ENCODE results near the gene EXOC6.
A peak's percentile ranks its signal among the peaks of the same experiment; 100 is the strongest.

Gene EXOC6

DNA sequence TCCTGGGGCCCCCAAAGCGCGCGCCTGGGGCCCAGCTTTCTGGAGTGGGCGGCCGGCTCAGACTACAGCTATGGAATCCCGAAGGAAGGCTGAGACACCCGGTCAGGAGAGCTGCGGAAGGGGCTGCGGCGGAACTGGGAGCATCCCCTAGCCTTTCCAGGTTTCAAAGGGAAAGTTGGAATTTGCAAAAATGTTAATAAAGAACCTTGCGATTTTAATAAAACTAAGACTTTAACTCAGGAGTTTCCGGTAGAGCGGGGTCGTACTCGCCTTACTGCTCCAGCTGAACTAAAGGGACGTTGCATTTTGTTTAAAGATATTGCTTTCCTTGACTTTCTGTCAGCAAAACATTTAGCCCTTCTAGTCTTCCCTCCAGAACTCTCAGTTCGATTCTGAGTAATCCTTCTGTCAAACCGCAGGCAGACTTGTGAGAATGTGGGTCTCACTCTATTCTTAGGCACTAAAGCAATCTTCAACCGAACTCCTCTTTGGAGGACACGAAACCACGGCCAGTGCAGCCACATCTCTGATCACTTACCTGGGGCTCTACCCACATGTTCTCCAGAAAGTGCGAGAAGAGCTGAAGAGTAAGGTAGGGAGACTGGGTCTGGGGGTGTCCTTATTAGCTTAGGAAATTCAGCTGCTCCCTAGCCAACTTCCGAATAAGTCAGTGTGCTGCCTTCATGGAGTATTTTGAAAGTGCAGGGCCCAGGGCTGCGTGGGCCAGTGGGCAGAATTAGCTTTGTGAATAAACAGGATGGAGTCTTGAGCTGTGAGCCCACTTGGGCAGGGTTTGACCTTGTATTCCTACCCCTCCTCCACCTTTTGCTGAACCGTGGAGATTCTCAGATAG, 227.3 kb downstream of the EXOC6 start:
- DNase-seq (ENCODE audit: low read depth): no peak
- TF ChIP-seq, protein P1, sequence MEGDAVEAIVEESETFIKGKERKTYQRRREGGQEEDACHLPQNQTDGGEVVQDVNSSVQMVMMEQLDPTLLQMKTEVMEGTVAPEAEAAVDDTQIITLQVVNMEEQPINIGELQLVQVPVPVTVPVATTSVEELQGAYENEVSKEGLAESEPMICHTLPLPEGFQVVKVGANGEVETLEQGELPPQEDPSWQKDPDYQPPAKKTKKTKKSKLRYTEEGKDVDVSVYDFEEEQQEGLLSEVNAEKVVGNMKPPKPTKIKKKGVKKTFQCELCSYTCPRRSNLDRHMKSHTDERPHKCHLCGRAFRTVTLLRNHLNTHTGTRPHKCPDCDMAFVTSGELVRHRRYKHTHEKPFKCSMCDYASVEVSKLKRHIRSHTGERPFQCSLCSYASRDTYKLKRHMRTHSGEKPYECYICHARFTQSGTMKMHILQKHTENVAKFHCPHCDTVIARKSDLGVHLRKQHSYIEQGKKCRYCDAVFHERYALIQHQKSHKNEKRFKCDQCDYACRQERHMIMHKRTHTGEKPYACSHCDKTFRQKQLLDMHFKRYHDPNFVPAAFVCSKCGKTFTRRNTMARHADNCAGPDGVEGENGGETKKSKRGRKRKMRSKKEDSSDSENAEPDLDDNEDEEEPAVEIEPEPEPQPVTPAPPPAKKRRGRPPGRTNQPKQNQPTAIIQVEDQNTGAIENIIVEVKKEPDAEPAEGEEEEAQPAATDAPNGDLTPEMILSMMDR (IDR thresholded peaks at IDR 0.05; ENCODE audit: low read depth, low read length, missing control alignments): no peak
- no peak overlapping the region for H3K4me3 ChIP-seq (ENCODE audit: low read depth, low read length)
- in situ Hi-C loops (cut with HindIII; ENCODE audit: low sequenced_read_pairs): no loop called here

DNA sequence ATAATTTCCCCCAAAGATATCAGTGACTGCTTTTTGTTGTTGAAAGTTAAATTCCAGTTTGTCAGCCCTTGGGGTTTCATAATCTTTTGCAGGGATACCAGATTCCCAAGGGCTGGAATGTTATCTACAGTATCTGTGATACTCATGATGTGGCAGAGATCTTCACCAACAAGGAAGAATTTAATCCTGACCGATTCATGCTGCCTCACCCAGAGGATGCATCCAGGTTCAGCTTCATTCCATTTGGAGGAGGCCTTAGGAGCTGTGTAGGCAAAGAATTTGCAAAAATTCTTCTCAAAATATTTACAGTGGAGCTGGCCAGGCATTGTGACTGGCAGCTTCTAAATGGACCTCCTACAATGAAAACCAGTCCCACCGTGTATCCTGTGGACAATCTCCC, 228.6 kb downstream of the EXOC6 start:
- in situ Hi-C loops (cut with HindIII; ENCODE audit: low sequenced_read_pairs): no loop called here
- H3K4me3 ChIP-seq (ENCODE audit: low read depth, low read length): no peak overlapping the region
- DNase-seq (ENCODE audit: low read depth): no peak
- TF ChIP-seq, protein P1 (IDR thresholded peaks at IDR 0.05; ENCODE audit: low read depth, low read length, missing control alignments): no peak

DNA sequence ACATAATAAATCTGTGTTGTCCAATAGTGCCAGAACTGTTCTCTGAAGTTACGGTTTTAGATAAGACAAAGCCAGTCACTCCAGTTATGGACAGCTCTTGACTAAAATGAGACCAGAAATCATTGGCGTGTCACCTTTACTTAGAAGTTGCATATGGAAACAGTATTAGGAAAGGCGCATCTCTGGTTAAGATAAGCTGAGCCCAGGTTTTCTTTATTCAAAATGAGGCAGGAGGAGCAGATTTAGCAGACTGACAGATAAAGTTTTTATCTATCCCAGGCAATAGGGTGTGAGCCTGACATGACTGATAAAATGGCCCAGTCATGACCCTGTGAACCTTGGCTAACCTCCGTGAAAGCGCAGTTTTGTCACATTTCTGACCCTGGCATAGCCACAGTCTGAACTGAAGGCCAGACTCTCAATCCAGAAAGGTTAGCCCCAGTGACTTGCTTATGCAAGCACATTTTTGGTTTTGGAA, 229.6 kb downstream of the EXOC6 start:
- no peak for DNase-seq (ENCODE audit: low read depth)
- TF ChIP-seq, protein P1 (IDR thresholded peaks at IDR 0.05; ENCODE audit: low read depth, low read length, missing control alignments): no peak
- in situ Hi-C loops (cut with HindIII; ENCODE audit: low sequenced_read_pairs): no loop called here
- no peak overlapping the region for H3K4me3 ChIP-seq (ENCODE audit: low read depth, low read length)

DNA sequence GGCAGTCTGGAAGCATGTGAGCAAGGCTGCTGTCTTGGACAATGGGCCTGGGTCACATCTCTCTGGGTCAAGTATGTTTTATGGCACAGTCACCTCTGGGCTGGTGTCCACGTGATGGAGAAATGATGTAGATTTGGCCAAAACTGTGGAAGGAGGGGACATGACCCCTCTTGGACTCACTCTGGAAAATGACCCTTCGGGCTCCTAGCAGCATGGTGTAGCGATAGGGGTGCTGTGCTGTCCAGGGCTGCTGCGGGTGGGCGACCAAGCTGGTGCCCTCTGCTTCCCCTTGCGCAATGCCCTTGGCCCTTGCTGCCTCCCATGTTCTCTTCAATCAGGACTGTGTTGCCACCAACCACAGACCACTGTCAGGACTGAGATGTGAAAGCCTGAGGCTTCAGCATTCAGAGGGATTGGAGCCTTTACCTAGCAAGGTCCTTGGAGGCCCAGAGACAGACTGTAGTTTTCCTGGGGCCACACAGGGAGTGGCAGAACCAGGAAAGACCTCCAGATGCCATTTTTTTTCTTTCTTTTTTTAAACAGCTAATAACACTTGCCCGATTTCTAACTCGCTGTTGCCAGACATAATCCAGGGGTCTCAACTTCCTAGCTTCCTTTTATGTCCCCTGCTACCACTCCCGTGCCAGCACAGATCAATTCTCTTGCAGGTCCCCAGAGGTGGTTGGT, 231.5 kb downstream of the EXOC6 start:
- no peak for DNase-seq (ENCODE audit: low read depth)
- in situ Hi-C loops (cut with HindIII; ENCODE audit: low sequenced_read_pairs): no loop called here
- TF ChIP-seq, protein P1 (IDR thresholded peaks at IDR 0.05; ENCODE audit: low read depth, low read length, missing control alignments): no peak
- H3K4me3 ChIP-seq (ENCODE audit: low read depth, low read length): no peak overlapping the region

DNA sequence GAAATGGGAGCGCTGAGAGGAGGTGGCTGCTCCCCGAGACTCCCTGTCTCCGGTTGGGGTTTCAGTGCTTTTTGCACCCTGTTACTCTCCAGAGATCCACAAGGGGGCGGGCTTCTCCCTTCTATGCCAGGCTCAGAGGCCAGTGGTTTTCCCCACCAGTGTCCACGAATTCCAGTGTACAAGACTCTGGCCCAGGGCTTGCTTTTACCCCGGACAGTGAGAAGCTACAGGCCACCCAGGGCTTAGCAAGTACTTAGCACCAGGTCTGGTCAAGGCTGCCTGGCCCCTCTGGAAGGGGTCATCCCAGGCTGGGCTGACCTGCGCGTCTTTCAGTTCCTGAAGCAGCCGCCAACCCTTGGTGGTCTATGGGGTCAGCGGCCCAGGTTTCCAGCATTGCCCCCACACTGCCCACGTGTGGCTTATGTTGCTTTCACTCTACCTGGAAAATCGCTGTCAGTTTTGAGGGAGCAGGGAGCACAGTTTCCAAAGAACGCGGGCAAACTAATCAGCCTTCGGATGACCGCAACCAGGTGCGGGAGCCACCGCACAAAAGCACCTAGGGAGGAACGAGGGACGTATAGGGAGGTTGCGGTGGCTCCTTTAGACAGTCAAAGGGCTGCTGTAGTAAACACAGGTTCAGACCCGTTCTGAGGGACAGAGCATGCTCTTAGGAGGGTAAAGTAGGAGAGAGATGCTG, 232.2 kb downstream of the EXOC6 start:
- no peak overlapping the region for H3K4me3 ChIP-seq (ENCODE audit: low read depth, low read length)
- TF ChIP-seq, protein P1 (IDR thresholded peaks at IDR 0.05; ENCODE audit: low read depth, low read length, missing control alignments): peak; percentile 81
- no peak for DNase-seq (ENCODE audit: low read depth)
- in situ Hi-C loops (cut with HindIII; ENCODE audit: low sequenced_read_pairs): no loop called here

DNA sequence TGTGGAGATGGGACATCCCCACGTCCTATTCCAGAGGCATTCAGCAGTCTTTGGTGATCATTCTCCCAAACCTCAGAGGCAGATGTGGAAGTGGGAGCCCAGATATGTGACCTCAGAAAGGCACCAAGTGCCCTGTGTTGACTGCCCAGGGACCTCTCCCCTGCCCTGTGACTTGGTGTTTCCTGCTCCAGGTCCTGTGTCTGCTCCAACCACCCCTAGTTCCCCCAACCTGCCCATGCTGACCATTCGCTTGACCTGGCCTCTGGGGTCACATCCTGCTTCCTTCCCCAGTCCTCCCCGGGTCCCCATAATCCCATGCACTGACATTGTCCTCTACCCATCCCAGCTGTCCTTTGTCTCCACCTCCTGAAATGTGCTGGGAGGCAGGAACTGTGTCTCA, 233.0 kb downstream of the EXOC6 start:
- in situ Hi-C loops (cut with HindIII; ENCODE audit: low sequenced_read_pairs): no loop called here
- TF ChIP-seq, protein P1 (IDR thresholded peaks at IDR 0.05; ENCODE audit: low read depth, low read length, missing control alignments): no peak

More for the DNA sequence above, 233.0 kb downstream of the EXOC6 start:
- no peak overlapping the region for H3K4me3 ChIP-seq (ENCODE audit: low read depth, low read length)
- no peak for DNase-seq (ENCODE audit: low read depth)
